ENCODE results near the gene STAMBPL1. TPM values are rescaled to one million over a fixed set of nuclear protein-coding genes. Genes with fewer than 3 reads are reported as not detected.
"Not testable (repeated sequence)": the region's sequence is repeated elsewhere in the genome, so short reads cannot be mapped to it uniquely, and the experiment has no call there.

The STAMBPL1 gene
- total RNA-seq, 1 experiment from 2014 or later: 9.0 TPM

DNA sequence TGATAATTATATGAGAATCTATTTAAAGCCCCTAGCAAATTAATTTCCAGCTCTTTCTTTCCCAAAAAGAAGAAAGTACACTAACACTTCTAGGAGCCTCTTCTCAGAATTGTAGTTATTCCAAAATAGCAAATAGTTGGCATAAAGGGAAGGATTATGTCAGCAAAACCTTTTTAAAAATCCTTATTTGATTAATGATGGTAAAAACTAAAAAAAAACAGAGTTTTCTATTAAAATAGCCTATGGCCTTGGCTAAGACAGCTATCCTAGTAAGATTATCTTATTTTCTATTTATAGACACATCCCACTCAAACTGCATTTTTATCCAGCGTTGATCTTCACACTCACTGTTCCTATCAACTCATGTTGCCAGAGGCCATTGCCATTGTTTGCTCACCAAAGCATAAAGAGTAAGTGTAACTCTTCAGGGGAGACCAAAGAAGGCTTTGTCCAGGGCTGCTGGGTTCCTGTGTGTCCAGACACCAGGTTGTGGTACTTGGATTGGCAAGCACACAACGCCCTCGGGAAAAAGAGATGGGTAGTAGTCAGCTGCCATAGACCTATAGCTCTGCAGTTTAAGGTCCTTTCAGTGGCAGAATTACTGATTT, 41.0 kb downstream of the STAMBPL1 start:
- DNase-seq (ENCODE audit: low spot score): no peak

DNA sequence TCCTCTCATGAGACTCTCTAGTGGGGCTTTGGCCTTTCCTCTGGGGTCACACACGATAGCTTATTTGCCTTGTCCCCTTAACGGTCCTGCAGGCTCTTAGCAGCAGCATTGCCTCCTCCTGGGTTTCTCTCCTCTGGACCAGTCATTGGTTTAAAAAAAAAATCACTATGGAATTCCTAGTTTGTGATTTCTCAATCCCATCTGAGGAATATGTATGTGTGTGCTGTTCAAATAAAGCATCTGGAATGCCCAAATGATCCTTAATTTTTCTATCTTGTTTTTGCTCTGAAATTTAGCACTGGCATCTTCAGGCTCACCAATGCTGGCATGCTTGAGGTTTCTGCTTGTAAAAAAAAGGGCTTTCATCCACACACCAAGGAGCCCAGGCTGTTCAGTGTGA, 42.0 kb downstream of the STAMBPL1 start:
- DNase-seq (ENCODE audit: low spot score): no peak

DNA sequence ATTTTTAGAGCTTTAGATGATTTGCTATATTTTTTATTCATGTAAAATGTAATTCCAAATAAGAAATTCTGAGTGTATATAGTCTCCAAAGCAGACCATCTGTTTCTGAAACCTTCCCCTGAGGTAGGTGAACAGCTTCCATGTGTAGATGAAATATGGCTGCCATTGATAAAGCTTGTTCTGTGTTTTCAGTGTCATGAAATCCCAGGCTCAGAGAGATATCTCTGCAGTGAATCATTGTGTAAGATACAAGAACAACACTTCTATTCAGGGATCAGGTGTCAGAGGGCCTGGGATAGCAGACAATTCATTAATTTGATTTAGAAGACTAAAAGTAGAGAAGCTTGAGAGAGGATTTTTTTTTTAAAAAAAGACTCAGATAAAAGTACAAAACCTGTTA, 43.5 kb downstream of the STAMBPL1 start:
- DNase-seq (ENCODE audit: low spot score): no peak

DNA sequence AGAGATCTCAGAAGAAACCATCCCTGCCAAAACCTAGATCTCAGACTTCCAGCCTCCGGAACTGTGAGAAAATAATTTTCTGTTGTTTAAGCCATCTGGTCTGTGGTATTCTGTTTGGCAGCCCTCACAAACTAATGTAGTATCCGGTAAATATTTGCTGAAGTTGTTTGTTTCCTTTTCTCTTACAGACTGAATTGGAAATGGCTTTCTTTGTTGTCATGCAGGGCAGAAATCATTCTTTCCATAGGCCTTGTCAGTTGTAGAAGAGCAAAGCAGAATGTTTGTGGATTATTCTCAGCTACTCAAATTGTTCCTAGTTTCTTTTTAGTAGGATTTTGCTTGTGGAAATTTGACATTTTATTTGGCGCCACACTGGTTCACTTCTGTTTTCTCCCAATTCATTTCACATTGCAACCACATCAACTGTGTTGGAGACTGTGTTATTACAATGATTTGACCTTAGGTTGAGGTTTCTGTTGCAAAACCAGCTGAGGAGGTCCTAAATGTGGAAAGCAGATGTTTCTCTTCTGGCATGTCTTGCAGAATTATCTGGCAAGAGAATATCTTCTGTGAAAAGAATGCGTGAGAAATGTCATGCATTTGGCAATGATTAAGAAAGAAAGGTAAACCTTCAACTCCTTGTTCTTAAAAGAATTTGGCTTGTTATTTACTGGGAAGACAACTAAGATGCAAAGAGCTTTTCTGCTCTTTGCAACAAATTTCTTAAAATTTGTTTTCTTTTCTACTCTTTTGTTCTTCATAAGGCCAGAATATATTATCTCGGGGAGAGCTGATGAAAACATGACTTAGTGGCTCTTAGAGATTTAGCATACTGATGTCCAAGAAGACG, 46.7 kb downstream of the STAMBPL1 start:
- DNase-seq (ENCODE audit: low spot score): peak; percentile 34

DNA sequence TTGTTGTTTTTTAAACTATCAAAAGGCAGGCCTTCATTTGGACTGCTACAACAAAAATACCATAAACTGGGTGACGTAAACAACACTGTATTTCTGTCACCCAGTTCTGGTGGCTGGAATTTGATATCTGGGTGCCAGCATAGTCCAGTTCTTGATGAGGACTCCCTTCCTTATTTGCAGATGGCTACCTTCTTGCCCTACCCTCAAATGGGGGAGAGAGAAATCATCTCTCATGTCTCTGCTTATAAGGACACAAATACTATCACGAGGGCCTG, 47.3 kb downstream of the STAMBPL1 start:
- DNase-seq (ENCODE audit: low spot score): no peak

DNA sequence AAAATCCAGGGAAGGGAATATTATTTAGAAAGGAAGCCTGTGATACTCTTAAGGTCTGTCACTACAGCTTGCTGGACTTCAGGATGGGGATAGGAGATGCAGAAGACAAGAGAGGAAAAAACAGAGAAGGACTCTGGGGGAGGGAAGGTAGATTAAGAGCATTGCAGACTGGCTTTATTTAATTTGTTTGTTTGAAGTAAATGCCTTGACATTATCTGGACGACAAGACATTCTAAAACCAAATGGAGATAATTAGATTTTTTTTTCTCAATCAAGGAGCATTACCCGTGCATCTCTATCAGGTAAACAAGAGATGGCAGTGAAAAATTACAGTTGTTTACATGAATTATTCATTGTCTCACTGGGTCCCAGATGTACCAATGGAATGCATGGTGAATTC, 48.2 kb downstream of the STAMBPL1 start:
- no peak for DNase-seq (ENCODE audit: low spot score)

DNA sequence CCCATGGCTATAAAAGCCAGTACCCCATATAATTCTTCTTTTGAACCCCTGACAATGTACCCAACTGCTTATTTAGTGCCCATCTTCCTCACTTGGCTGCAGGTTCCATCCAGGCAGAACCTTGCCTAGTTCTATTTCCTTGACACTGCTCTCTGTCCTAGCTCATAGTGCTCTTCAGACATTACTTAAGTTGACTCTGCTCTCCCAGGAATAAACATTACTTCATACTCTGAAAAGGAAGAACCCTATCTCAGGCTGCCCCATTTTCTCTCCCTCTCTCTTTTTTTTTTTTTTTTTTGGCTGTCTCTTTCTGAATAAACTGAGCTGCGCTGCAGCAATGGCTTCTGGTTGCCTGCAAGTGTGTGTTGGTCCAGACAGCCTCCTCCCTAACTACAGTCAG, 51.5 kb downstream of the STAMBPL1 start:
- no peak for DNase-seq (ENCODE audit: low spot score)

DNA sequence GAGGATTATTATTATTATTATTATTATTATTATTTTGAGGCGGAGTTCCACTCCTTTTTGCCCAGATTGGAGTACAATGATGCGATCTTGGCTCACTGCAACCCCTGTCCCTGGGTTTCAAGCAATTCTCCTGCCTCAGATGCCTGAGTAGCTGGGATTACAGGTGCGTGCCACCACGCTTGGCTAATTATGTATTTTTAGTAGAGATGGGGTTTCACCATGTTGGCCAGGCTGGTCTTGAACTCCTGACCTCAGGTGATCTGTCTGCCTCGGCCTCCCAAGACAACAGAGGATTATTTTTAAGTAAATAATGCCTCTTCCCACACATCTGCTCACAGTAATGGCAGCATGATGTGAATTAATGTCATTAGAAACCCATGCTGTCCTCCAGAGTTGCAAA, 52.0 kb downstream of the STAMBPL1 start:
- DNase-seq (ENCODE audit: low spot score): not testable (repeated sequence)

DNA sequence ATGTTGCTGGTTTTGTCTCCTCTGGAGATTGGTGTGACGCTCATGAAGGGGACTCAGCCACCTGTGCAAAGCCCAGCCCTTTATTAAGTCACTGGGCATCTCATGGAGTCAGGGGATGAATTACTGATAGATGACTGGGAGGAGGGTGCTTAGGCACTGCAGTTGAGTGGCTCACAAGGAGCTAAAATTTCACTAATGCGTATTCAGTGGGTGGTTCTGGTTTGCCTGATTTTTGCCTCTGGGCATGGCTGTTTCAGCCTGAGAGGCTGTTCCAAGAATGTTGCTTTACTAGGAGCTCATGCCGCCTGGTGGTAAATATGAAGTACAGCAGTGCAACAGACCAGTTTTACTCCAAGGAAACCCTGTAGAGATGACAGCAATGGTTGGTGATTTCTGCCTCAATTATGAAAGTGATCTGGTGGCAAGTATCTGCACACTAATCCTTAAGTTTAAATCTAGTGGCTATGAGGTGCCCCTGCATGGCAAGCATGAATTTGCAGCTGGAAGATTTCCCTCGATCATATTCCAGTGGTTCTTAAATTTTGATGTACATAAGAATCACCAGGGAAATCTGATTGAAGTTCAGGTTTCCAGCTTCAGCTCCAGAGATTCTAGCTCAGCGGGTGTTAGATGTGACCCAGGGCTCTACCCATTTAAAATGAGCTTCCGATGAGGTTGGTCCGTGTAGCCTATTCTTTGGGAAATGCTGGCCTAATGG, 52.7 kb downstream of the STAMBPL1 start:
- peak; percentile 83 for DNase-seq (ENCODE audit: low spot score)

DNA sequence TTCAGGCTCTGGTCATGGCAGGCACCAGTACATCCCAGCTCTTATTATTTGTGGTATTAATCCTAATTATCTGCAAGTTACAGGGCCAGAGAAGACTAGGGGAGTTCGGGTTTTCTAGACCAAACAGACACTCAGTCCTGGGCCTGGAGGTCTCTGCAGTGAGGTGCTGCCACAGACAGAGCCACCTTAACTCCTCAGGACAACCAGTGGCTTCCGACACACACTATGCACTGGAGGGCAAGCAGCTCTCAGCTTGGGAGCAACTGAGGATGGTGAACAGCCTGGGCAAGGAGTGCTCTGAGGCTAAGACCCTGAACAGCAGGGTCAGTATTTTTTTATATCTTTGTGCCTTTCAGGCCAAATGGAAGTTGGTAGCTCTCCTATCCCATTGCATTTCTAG, 53.5 kb downstream of the STAMBPL1 start:
- DNase-seq (ENCODE audit: low spot score): no peak

DNA sequence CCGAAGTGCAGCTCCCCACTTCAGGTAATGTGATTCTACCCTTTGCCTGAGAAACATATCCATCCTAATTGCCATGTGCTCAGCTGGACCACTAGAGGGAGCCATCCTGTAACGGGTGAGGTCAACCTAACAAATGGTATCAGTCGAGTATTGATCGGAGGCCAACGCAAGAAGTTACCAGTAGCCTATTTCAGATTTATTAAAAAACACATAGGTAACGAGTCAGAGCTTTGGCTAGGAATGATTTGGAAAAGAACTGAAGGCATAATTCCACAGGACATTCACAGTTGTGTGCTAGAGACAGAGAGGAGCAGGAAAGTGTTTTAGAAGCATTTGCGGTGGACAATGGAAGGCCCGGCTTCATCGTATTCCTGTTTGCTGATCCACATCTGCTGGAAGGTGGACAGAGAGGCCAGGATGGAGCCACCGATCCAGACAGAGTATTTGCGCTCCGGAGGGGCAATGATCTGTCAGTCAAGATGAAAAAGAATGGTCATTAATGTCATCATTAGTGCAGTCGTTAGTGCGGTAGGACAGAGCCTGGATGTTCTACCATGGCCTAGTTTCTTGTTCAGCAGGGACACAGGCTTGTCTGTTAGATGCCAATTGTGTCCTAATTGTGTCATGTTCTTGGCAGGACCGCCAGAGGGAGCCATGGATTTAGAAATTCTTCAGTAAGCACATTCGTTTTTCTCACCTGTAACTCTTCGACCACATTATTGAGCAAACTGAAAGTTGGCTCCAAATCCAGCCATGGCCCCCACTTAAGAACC, 55.0 kb downstream of the STAMBPL1 start:
- DNase-seq (ENCODE audit: low spot score): peak; percentile 81

DNA sequence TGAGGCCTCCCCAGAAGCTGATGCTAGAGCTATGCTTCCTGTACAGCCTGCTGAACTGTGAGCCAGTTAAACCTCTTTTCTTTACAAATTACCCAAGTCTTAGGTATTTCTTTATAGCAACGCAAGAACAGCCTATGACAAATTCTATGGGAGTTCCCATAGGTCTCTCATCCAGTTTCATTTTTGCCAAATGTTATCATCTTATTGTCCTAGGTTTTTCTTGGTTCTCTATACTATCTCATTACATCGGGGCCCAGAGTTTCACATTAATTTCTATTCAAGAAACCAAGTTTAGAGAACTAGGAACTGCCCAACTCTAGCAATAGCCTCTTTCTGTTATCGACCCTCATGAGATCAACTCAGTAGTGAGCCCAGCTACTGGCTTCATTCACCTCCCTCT, 56.6 kb downstream of the STAMBPL1 start:
- no peak for DNase-seq (ENCODE audit: low spot score)

DNA sequence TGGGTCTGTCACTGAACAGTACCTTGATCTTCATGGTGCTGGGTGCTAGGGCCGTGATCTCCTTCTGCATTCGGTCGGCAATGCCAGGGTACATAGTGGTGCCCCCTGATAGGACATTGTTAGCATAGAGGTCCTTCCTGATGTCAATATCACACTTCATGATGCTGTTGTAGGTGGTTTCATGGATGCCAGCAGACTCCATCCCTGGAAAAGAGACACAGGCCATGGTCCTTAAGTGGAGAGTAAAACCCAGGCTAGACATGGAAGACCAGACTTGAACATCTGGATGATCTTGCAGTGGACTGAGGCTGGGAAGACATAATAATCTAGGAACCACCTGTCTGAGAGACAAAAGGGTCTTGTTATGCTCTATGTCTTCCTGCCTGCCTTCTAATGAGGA, 58.0 kb downstream of the STAMBPL1 start:
- no peak for DNase-seq (ENCODE audit: low spot score)

DNA sequence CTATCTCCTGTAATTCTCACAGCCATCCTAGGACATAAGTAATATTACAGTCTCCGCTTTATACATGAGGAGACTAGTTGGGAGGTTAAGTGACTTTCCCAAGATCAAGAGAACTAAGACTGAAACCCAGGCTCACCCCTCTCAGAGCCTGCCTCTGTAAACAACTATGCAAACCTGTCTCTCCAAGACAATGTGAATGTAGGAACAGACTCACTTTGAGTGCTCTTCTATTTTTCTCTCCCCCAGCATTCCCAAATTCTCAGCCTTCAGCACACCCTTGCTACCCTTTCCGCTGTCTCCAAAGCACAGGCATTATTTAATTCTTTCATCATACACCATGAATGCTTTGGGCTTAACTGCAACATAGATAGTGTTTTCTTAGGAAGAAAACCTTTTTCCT, 58.9 kb downstream of the STAMBPL1 start:
- DNase-seq (ENCODE audit: low spot score): no peak

DNA sequence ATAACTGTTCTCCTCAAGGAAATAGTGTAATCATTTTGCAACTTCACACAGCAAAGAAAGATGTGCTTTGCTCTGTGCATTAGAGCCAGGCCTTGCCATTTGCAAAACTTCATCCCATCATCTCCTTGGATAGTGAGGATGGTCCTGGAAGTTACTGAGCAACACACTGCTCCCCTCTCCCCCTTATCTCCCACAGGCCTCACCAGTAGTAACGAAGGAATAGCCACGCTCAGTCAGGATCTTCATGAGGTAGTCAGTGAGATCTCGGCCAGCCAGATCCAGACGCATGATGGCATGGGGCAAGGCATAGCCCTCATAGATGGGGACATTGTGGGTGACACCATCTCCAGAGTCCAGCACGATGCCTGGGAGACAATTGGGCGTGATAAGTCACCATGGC, 61.0 kb downstream of the STAMBPL1 start:
- DNase-seq (ENCODE audit: low spot score): no peak

DNA sequence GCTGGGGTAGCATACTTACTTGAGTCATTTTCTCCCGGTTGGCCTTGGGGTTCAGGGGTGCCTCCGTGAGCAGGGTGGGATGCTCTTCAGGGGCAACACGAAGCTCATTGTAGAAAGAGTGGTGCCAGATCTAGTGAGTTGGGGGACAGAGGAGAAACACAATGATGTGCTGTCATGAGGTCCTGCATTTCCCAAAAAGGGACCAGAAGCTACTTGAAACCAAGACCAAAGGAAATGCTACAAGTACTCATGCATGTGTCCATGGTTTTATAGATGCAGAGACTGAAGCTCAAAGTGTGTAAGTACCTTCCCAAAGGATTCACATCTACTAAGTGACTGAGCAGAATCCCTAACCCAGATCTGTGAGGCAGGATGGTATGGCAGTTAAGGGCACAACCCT, 63.7 kb downstream of the STAMBPL1 start:
- DNase-seq (ENCODE audit: low spot score): no peak

DNA sequence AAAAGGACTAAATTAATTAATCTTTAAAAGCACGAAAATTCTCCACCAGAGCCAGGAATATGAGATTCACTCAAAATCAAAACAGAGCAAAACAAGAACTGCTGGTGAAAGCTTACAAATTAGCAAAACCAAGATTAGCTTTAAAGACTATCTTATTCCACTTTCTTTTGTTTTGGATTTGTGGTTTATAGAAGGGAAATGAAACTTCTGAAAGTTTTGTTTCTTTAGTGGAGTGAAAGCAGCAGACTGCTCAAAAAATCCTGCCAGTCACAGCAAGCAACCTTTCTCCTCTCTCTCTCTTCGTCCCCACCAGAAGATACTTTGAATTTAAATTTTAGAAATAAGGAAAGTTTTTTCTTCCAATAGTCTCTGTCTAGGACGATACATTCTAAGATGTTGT, 64.8 kb downstream of the STAMBPL1 start:
- DNase-seq (ENCODE audit: low spot score): no peak

DNA sequence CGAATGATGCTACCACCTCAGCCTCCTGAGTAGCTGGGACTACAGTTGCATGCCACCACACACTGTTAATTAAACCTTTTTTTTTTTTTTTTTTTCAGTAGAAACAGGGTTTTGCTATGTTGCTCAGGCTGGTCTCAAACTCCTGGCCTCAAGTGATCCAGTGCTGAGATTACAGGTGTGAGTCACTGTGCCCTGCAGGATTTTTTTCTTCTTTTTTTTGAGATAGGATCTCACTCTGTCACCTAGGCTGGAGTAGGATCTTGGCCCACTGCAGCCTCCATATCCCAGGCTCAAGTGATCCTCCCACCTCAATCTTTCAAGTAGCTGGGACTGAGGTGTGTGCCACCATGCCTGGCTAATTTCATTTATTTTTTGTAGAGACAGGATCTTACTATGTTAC, 66.2 kb downstream of the STAMBPL1 start:
- DNase-seq (ENCODE audit: low spot score): no peak

DNA sequence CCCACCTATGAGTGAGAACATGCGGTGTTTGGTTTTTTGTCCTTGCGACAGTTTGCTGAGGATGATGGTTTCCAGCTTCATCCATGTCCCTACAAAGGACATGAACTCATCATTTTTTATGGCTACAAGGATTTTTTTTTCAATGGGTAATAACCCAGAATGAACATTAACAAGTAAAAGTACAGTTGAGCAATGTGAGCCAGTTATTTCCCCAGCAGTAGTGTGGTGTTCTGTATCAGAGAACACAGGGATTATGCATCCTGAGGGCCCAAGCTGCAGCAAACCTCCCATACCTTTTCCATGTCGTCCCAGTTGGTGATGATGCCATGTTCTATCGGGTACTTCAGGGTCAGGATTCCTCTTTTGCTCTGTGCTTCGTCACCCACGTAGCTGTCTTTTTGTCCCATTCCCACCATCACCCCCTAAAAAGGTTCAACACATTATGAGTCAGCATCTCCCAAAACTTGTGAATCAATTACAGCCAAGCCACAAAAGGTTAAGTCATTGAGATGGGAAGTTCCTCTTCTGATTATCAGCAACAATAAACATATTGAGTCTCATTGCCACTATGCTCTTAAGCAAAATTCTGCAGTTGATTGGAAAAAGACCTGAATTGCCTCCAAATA, 67.0 kb downstream of the STAMBPL1 start:
- no peak for DNase-seq (ENCODE audit: low spot score)

DNA sequence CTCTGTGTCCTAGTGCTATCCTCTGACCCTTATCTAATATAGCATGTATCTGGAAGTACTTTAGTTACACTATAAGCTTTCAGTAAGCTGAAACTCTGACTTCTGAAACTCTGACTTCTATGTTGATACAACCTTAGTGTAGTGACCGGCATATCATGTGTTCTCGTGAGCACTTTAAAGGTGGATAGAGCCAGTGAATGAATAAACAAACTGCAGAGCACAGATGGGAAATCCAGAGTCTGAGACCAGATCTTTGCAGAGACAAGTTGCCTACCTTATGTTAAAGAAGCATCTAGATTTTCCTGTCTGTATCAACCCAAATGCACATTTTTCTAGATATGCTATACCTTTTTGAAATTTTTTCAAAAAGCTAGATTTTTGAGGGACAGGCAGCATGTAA, 69.0 kb downstream of the STAMBPL1 start:
- no peak for DNase-seq (ENCODE audit: low spot score)

DNA sequence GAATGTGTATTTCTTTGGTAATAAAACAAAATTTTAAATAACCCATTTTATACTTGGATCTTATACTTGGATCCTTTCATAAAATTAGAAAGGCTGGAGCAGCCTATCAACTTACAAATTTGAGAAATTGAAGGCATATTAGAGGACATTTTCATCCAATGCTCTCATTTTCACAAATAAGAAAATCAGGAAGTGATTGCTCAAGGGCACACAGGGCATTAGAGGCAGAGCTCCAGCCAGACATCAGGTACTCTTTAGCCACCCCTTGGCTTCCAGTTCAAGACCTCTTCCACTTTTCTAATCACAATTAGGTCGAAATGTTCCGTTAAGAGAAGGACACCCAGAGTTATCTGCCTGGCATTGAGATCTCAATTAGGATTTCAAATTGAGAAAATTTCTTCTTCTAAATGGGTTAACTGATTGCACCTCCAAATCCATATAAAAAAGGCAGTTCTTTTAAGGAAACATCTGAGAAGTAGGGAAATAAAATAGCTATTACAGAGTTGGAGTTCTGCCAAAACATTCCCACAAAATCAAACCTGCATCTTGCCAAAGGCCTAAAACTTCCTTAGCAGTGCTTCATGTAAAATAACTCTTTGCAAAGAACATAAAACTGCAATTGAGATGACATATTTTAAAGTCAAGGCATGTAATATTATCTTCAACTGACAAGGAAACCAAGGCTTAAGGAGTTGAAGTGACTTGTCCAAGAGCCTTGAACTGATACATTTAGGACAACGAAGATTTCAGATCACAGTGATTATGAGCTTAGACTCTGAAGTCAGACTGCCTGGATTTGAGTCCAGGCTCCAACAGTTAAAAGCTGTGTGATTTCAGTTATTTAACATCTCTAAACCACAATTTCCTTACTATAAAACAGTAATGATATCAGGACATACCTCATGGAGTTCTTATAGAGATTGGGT, 70.1 kb downstream of the STAMBPL1 start:
- no peak for DNase-seq (ENCODE audit: low spot score)

All from H4 (cell line).